AG04450 (cell line): ENCODE data around the gene DOLPP1. TPM values are rescaled to one million over a fixed set of nuclear protein-coding genes. Genes with fewer than 3 reads are reported as not detected.

ENCODE experiments used
- CTCF ChIA-PET: fragments of 300-600, 350-600 bp; formaldehyde crosslinking; extraction: SDS; loops from one replicate; lab custom pipeline; 2022; ENCODE audit warnings: antibody characterized with exemption, inconsistent platforms; lab: Charles Lee
- POLR2A ChIA-PET: fragments of 350-600 bp; formaldehyde crosslinking; extraction: SDS; loops from one replicate; lab custom pipeline; 2021; ENCODE audit warnings: antibody characterized with exemption, inconsistent platforms; lab: Yijun Ruan, JAX
- DNase-seq: peaks from one replicate; pipeline ENCODE4 v3.0.0-alpha.2; 2011; ENCODE audit warnings: low read depth, low spot score
- H3K27ac ChIP-seq: one replicate; pipeline ENCODE4 v1.5.1; 2012; ENCODE audit warnings: low read depth, low read length, control low read depth
- H3K27me3 ChIP-seq: one replicate; pipeline ENCODE4 v1.6.0; 2012; ENCODE audit warnings: low read length; ENCODE audit not compliant: control insufficient read depth, insufficient read depth
- H3K4me3 ChIP-seq: 2 replicates; pipeline ENCODE4 v1.5.1; 2011; ENCODE audit warnings: mild to moderate bottlenecking, low read depth, low read length, control low read depth
- H3K9me3 ChIP-seq: 2 replicates; pipeline ENCODE4 v1.5.1; 2012; ENCODE audit warnings: low read length; ENCODE audit not compliant: control insufficient read depth, insufficient read depth
- polyA plus RNA-seq: library from polyadenylated mRNA; depleted of rRNA; stranded (reverse); fragments of >200 nt; gene quantifications from 2 replicates; pipeline ENCODE4 v1.2.3, GENCODE V29; 2011
- TF ChIP-seq, protein P1 (sequence below): IDR thresholded peaks from 2 replicates; pipeline ENCODE4 v1.5.1; 2011; ENCODE audit warnings: low read depth, low read length, control low read depth, inconsistent platforms

The DOLPP1 gene
- polyA plus RNA-seq, 1 experiment: 11.9 TPM

GRCh38 chr9:129098328-129098727, 17.4 kb downstream of the DOLPP1 start:
- ChIA-PET POLR2A (no interaction called here), CTCF (no interaction called here)
- DNase-seq: no peak
- H3K4me3 ChIP-seq: no peak overlapping the region
- H3K27ac ChIP-seq: no peak overlapping the region
- TF ChIP-seq, protein P1, sequence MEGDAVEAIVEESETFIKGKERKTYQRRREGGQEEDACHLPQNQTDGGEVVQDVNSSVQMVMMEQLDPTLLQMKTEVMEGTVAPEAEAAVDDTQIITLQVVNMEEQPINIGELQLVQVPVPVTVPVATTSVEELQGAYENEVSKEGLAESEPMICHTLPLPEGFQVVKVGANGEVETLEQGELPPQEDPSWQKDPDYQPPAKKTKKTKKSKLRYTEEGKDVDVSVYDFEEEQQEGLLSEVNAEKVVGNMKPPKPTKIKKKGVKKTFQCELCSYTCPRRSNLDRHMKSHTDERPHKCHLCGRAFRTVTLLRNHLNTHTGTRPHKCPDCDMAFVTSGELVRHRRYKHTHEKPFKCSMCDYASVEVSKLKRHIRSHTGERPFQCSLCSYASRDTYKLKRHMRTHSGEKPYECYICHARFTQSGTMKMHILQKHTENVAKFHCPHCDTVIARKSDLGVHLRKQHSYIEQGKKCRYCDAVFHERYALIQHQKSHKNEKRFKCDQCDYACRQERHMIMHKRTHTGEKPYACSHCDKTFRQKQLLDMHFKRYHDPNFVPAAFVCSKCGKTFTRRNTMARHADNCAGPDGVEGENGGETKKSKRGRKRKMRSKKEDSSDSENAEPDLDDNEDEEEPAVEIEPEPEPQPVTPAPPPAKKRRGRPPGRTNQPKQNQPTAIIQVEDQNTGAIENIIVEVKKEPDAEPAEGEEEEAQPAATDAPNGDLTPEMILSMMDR: no peak
- H3K27me3 ChIP-seq: no peaks in the 10 kb centered on the region
- H3K9me3 ChIP-seq: no peaks in the 10 kb centered on the region; the same call in 1 of the 2 replicates

DNA sequence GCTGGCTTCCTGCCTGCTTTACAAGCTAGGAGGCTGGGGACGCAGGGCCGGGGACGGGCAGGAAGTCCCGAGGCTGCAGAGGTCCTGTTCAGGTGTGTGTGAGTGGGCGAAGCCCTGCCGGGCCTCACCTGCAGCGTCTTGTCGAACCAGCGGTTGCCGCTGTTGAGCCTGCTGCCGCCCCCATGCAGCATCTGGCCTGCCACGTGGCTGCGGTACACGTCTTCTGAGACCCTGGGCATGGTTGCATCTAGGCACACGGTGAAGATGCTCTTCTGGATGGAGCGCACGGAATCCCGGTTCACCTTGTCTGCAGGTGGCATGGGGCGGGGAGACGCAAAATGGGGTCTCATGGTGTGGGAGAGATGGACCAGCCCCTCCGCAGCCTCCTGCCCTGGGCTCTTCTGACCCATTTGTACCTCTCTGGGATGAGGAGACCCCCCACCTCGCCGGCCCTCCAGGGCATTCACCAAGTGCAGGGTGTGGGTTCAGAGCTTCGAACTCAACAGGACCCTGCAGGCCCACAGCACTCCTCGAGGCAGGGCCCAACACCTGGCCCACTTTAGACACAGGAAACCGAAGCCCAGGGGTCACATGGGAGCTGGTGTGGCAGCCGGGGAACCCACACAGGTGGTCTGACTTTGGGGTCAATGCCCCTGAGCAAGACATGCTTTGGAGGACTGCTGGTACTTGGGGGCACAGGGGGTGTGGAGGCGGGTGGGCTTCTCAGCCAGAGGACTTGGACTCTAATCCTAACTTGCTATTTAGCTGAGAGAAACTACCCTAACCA, 19.7 kb downstream of the DOLPP1 start:
- no peak for DNase-seq
- ChIA-PET POLR2A (no interaction called here), CTCF (no interaction called here)
- Histone ChIP-seq H3K9me3 (no peaks in the 10 kb centered on the region), H3K27ac (no peak overlapping the region), H3K27me3 (no peaks in the 10 kb centered on the region), H3K4me3 (no peak overlapping the region)
- TF ChIP-seq, protein P1: no peak

- no peak overlapping the region for H3K27ac ChIP-seq
- CTCF ChIA-PET: no interaction called here
- H3K27me3 ChIP-seq: no peaks in the 10 kb centered on the region
- POLR2A ChIA-PET: no interaction called here
- H3K4me3 ChIP-seq: no peak overlapping the region
- no peaks in the 10 kb centered on the region for H3K9me3 ChIP-seq
- no peak for DNase-seq
- TF ChIP-seq, protein P1: no peak
These were observed 20.4 kb downstream of the DOLPP1 start for GRCh38 chr9:129101279-129101678.

- Histone ChIP-seq H3K4me3 (no peak overlapping the region), H3K27ac (no peak overlapping the region), H3K9me3 (no peaks in the 10 kb centered on the region), H3K27me3 (no peaks in the 10 kb centered on the region)
- TF ChIP-seq, protein P1: no peak
- POLR2A ChIA-PET: no interaction called here
- CTCF ChIA-PET: no interaction called here
- no peak for DNase-seq
These were observed 21.2 kb downstream of the DOLPP1 start for GRCh38 chr9:129102095-129102525.

DNA sequence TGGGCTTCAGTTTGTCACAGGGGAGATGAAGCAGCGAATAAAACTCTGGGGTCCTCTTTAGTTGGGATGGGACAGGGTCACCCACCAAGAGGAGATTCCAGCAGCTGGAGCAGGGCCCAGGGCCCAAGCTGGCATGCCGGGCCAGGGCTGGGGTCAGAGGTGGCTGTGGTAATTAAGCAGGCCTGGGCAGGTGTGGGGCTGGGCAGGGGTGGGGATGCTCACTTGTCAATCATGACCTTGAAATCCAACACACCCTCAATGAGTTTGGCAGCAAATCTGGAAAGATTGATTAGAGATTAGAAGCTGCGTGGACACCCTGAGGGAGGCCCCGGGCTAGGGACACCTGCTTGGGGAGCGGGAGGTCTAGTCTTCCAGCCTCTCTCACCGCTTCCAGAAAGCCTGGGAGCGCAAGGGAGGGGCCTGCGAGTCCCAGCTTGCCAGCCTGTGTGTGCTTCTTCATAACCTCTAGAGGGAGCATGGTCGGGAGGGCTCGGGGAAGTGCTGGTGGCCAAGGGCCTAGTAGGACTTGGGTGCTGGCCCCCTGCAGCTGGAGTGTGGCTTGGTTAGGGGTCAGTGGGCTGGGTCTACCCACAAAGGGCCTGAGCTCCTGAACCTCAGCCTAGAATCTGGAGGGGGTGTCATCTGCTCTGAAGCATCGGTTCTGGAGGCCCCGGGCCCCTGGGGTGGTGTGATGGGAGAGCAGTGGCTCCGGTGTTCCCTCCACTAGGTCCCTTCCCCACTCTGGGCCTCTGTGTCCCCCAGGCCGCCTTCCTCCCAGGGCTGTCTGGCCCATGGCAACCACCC, 22.1 kb downstream of the DOLPP1 start:
- H3K27ac ChIP-seq: no peak overlapping the region
- DNase-seq: no peak
- no peaks in the 10 kb centered on the region for H3K27me3 ChIP-seq
- ChIA-PET POLR2A (interaction anchor here (1.0 kb wide), 1 partner anchor 11 kb away, joined by 3 read pairs; no protein-coding TSS in a partner anchor), CTCF (interaction anchor here (0.5 to 1.2 kb wide), 4 partner anchors 9 to 75 kb away, joined by 3 to 5 read pairs (median 4); partner anchors contain the start of gene SH3GLB2)
- H3K9me3 ChIP-seq: no peaks in the 10 kb centered on the region
- TF ChIP-seq, protein P1: peak; percentile 60
- H3K4me3 ChIP-seq: no peak overlapping the region
